Tongue (tissue), 2 donors: ENCODE measurements around the gene TROAP. TPM values are rescaled to one million over a fixed set of nuclear protein-coding genes. Genes with fewer than 3 reads are reported as not detected.
A peak's percentile ranks its signal among the peaks of the same experiment; 100 is the strongest.

Source experiments
- DNase-seq: peaks from one replicate; pipeline ENCODE4 v3.0.0-alpha.2; 2015
- total RNA-seq: library from RNA; depleted of rRNA; stranded (reverse); fragments of >200 nt; gene quantifications from one replicate; pipeline ENCODE4 v1.2.3, GENCODE V29; 2014

Gene TROAP
- total RNA-seq, 1 donor from 2014 or later, result 7.7 TPM

DNA sequence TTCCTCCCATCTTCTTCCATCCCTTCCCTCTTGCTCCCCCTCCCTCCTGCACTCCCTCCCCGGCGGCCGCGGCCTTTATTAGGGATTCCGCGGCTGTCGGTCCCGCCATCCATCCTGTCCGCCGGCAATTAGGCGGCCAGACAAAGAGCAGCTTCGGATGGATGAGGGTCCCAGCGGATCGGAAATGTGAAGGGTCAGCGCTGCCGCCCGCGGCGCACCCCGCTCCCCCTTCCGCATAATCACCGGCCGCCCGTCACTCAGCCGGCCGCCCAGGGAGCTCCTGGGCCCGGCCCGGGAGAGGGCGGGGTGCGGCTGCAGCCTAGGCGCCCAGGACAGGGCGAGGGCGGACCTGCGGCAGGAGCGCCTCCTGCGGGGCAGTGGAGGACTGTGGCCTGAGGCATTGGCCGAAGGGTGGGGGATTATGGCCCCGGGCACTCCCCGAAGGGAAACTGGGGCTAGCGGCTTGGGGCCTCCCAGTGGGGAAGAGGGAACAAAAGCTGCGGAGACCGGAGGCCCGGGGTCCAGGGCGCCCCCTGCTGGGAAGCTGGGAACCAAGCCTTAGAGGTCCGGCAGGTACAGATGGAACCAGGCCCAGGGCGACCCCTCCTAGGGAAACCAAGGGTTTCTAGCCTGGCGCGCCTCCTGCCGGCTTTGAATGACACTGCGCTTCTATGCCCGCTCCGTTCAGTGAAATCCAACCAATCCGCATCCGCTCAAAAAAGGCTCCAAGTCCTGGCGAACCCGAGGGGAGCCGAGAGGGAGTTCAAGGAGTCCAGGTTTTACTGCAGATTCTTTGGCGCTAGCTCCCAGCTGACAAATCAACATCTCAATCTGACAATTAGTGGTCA is 19.2 kb downstream of the TROAP start:
- peak; percentile 90 for DNase-seq

DNA sequence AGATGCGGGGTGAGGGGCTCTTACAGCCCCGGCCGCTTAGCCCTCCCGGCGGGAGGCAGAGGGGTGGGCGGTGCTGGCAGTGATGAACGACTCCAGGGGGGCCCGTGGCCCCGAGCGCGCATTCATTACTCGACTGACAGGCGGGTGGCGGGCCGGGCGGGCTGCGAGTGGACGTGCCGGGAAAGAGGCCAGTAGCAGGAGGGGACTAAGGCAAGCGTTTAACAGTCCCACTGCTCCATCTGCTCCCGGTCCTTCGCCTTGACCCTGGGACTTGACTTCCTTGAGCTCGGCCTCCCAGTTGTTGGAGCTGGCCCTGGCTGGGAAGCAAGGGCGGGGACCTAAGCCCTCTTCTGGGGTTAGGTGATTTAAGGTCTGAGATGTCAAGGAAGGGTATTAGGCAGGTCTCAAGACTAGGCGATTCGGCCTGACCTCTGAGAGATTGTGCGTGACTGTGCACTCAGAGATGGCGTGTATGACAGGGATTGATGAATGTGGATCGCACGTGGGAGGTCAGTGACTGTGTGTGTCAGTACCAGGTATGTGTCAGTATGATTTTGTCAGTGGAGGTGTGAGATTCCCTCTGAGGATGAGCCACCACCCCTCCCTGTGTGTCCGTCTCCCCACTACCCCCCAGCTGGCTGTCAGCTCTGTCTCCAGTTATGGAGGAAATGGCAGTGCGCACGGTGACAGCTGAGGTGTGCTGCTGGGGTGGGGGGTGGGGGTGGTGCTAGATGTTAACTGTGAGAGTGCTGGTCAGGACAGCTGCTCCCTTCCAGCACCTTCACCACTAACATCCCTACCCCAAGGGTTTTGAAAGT is 20.1 kb downstream of the TROAP start:
- DNase-seq, result no peak

- no peak for DNase-seq
These were observed 21.5 kb downstream of the TROAP start for GRCh38 chr12:49344486-49345050.

GRCh38 chr12:49345051-49345824 is 22.2 kb downstream of the TROAP start:
- DNase-seq, result no peak

DNA sequence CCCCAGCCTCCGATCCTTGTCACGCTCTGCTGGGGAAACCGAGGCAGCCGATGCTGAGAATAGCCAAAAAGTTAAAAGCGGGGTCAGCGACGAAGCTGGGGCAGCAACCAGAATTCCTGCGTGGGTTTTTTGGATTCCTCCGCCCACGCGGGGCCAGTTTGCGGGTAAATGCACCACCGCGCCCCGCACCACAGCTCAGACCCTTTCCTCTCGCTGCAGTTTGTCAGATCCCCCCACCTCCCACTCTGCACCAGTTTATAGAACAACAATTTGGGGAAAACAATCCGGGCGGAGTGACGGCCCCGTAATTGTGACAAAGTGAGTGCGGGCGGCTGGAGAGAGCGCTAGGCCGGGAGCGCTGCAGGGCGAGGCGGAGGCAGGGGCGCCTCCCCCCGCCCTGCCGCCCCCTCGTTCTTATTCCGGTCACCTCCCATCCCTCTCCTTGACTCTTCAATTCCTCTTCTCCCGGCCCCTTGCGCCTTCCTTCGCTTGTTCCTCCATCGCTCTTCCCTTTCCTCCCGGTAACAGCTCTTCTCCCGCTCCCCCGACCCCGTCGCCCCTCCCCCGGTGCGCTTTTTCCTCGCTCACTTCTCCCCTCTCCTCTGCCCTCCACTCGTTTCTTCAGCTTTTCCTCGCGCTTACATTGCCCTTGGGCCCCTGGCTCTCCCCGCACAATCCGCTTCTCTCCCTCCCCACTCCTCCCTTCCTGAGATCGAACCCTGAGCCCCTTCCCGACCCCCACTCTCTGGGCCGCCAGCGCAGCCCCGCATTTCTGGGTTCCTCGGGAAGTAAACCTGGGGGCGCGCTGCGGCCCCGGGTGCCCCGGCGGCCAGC is 23.0 kb downstream of the TROAP start:
- DNase-seq, result no peak

GRCh38 chr12:49346659-49347310 is 23.7 kb downstream of the TROAP start, which contains the start of gene DNAJC22:
TSS of gene DNAJC22 (plus strand) at chr12:49346888. CDS start at chr12:49348873, 1,985 bp downstream.
- DNase-seq, result no peak

GRCh38 chr12:49347311-49348193 is 24.5 kb downstream of the TROAP start:
- peak; percentile 83 for DNase-seq

- no peak for DNase-seq
These were observed 25.7 kb downstream of the TROAP start for GRCh38 chr12:49348781-49349180.

DNA sequence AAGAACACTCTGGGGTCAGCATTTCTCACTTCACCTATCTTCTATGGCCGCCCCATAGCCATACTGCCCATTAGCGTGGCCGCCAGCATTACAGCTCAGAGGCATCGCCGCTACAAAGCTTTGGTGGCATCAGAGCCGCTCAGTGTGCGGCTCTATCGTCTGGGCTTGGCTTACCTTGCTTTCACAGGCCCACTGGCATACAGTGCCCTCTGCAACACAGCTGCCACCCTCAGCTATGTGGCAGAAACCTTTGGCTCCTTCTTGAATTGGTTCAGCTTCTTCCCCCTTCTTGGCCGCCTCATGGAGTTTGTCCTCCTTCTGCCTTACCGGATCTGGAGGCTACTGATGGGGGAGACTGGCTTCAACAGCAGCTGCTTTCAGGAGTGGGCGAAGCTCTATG is 26.2 kb downstream of the TROAP start:
- DNase-seq, result no peak

DNA sequence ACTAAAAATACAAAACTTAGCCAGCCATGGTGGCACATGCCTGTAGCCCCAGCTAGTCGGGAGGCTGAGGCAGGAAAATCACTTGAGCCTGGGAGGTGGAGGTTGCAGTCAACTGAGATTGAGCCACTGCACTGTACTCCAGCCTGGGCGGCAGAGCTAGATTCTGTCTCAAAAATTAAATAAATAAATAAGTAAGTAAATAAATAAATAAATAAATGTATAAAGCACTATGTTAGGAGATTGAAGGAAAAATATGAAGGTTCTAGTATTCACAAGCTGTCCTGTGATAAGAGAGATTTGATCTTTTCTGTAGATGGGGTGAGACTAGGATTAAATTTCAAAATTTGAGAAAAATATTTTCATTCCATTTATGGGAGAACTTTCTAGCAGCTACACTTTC is 29.3 kb downstream of the TROAP start:
- no peak for DNase-seq

DNA sequence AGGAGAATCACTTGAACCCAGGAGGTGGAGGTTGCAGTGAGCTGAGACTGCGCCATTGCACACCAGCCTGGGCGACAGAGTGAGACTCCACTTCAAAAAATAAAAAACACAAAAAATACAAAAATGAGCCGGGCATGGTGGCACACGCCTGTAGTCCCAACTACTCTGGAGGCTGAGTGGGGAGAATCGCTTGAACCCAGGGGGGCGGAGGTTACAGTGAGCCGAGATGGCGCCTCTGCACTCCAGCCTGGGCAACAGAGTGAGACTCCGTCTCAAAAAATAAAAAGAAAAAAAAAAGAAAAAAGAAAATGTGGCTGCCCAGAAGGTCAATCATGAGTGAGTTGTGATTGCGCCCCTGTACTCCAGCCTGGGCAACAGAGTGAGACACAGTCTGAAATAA is 32.9 kb downstream of the TROAP start:
- DNase-seq, result no peak

DNA sequence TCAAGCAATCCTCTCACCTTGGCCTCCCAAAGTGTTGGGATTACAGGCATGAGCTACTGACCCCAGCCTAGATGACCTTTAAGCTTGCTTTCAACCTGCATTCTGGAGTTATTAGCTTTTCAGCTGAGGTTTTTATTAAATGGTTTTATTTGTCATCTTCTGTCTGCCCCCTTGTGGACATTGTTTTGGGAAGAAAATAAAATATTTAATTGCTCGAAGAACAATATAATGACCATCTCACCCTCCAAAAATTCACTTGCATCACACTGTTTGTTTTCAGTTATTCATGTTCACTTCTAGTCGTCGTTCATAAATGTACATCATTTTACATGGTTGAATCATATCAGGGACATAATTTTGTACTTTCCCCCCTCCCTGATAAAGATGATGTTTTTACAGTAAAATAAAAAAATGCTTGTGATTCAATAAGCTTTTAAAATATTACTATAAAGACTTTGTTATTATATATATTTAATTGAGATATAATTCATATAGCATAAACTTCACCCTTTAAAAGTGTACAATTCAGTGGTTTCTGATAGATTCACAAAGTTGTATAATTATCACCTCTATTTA is 34.1 kb downstream of the TROAP start:
- no peak for DNase-seq

DNA sequence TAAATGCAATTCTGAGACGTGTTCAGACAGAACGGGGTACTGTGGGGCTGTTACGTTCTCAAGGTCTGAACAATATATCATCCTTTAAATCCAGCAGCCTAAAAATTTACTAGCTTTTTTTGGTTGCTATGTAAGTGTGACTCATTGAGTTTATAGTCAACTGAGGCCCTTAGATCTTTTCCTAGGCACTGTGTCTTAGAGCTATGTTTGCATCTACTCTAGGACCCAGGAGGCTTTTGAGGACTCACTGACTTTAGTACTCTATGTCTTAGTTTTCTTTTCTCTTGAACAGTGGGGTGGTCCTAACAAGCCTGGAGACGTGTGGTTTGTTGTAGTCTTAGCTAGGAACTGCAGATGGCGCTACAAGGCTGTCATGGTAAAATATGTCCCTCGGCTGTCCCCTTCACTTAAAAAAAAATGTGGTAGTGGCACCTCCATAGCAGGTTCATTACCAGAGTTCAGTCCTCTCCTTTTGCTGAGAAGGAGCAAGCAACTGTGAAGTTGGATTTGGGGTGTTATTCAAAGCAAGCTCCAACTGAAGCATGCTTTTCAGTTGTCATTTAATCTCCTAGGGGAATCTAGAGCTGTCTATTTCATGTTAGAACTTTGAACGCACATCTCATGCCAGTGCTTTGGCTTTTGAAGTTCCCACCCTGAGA is 35.6 kb downstream of the TROAP start:
- DNase-seq, result peak; percentile 87

- DNase-seq, result no peak
These were observed 36.6 kb downstream of the TROAP start for GRCh38 chr12:49359671-49360070.

DNA sequence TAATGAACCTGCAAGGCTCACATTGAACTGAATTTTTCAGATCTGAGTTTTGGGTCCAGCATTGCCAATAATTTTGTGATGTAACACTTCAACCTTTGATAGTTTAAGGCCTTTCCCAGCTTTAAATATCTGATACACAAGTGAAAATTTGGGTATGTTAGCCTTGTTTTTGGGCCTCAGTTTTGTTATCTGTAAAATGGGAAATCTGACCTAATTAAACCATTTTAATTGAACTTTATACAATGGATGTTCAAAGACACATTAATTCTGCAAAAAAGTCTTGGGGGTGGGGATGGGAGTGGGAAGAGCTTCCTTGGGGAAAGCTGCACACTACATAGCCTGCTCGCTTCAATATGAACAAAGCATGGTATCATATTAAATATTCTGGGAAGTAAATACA is 39.0 kb downstream of the TROAP start:
- DNase-seq, result no peak

DNA sequence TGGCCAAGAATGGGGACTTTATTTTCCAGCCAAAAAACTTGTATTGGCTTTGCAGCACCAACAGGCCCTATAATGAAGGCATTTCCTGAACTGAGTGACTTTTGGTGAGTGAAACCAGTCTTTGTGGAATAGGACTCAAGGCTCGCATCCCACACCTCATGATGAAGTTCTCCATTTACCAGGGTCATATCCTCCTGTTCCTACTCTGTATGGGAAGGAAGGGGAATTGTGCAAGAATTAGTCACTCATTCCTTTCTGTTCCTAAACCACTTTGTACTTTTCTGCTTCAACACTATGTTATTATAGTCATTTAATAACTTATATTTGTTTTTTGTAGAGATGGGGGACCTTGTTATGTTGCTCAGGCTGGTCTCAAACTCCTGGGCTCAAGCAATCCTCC is 41.9 kb downstream of the TROAP start:
- no peak for DNase-seq

- DNase-seq, result no peak
These were observed 42.5 kb downstream of the TROAP start for GRCh38 chr12:49365542-49365941.

GRCh38 chr12:49366096-49366651 is 43.1 kb downstream of the TROAP start:
- no peak for DNase-seq
